ENCODE measurements around the gene LPA. TPM values are rescaled to one million over a fixed set of nuclear protein-coding genes. Genes with fewer than 3 reads are reported as not detected.
"Not testable (repeated sequence)": the region's sequence is repeated elsewhere in the genome, so short reads cannot be mapped to it uniquely, and the experiment has no call there.

The LPA gene
- total and polyA plus RNA-seq, 2 donors (not counting 1 experiment from before 2014, with no cell fraction given), result not detected

DNA sequence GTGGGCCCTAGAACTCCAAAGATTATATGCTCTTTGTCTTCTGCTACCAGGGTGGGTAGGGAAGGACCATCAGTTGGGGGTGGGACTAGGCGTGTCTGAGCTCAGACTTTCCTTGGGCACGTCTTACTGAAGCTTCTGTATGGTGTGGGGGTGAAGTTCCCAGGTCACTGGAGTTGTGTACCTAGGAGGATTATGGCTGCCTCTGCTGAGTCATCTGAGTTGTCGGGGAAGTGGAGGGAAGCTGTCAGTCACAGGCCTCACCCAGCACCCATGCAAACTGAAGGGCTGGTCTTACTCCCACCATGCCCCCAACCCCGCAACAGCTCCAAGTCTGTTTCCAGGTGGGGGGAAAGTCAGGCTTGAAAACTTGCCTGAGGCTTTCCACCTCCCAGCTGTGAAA, 90.1 kb downstream of the LPA start:
- H3K9ac ChIP-seq (ENCODE audit: low read length), result no peak overlapping the region
- H3K27ac ChIP-seq (ENCODE audit: low read length in 2 of 2), result no peak overlapping the region
- no peak overlapping the region for H2AFZ ChIP-seq (ENCODE audit: insufficient read depth, low read depth, low read length, poor library complexity, severe bottlenecking)
- no peaks in the 10 kb centered on the region for H3K4me1 ChIP-seq (ENCODE audit: control insufficient read depth in 2 of 2, insufficient read depth in 2 of 2, low read length in 2 of 2)
- ATAC-seq (ENCODE audit: low read depth) (no peak), DNase-seq (no peak)
- H4K20me1 ChIP-seq (ENCODE audit: control insufficient read depth, insufficient read depth, low read length, poor library complexity, severe bottlenecking), result no peaks in the 10 kb centered on the region
- POLR2A ChIA-PET, result no interaction called here
- Mint-ChIP-seq H3K27ac (no peak overlapping the region), H3K4me1 (no peaks in the 10 kb centered on the region), H3K9me3 (ENCODE audit: insufficient read depth) (peaks cover 5% of the 10 kb centered on the region), H3K27me3 (peaks cover 6% of the 10 kb centered on the region), H3K4me3 (no peak overlapping the region)
- no peaks in the 10 kb centered on the region for H3K36me3 ChIP-seq (replicated peaks in 1 of 2; ENCODE audit: control extremely low read depth in 1 of 2, control insufficient read depth in 1 of 2, extremely low read depth in 1 of 2, insufficient read depth in 2 of 2, low read length in 1 of 2)
- CTCF ChIA-PET, result no interaction called here
- no peak overlapping the region for H3K4me3 ChIP-seq (ENCODE audit: control extremely low read depth in 1 of 5, extremely low read depth in 1 of 5, insufficient read depth in 1 of 5, low read depth in 2 of 5, low read length in 4 of 5)
- H3K9me3 ChIP-seq (ENCODE audit: control extremely low read depth in 1 of 3, control insufficient read depth in 2 of 3, insufficient read depth in 1 of 3, low read length in 2 of 3), result peaks cover 0 to 6% (median 0%) of the 10 kb centered on the region in 3 donors
- intact Hi-C loops (cut with micrococcal nuclease), result no loop called here
- TF ChIP-seq EZH2 (IDR thresholded peaks at IDR 0.05; ENCODE audit: borderline replicate concordance, insufficient read depth, low read depth, low read length, poor library complexity, severe bottlenecking) (no peak), CTCF (IDR thresholded peaks at IDR 0.05) (no peak)
- WGBS (ENCODE audit: insufficient coverage), result 76% methylated on average over 2 of the region's 4 CpGs
- no peaks in the 10 kb centered on the region for H3K27me3 ChIP-seq (replicated peaks in 1 of 4; ENCODE audit: control extremely low read depth in 1 of 4, control insufficient read depth in 3 of 4, insufficient read depth in 4 of 4, low read length in 3 of 4)
- H3K79me2 ChIP-seq (ENCODE audit: control insufficient read depth, insufficient read depth, low read length), result no peaks in the 10 kb centered on the region
- no peak overlapping the region for H3K4me2 ChIP-seq (replicated peaks; ENCODE audit: low read depth, low read length, poor library complexity, severe bottlenecking)

- H3K4me1 ChIP-seq (ENCODE audit: control insufficient read depth in 2 of 2, insufficient read depth in 2 of 2, low read length in 2 of 2); intact Hi-C loops (cut with micrococcal nuclease); H3K27ac Mint-ChIP-seq; ATAC-seq (ENCODE audit: low read depth); POLR2A ChIA-PET; H3K27me3 ChIP-seq (replicated peaks in 1 of 4; ENCODE audit: control extremely low read depth in 1 of 4, control insufficient read depth in 3 of 4, insufficient read depth in 4 of 4, low read length in 3 of 4); H3K4me3 Mint-ChIP-seq; H2AFZ ChIP-seq (ENCODE audit: insufficient read depth, low read depth, low read length, poor library complexity, severe bottlenecking); H3K4me1 Mint-ChIP-seq; H3K9me3 ChIP-seq (ENCODE audit: control extremely low read depth in 1 of 3, control insufficient read depth in 2 of 3, insufficient read depth in 1 of 3, low read length in 2 of 3); H3K36me3 ChIP-seq (replicated peaks in 1 of 2; ENCODE audit: control extremely low read depth in 1 of 2, control insufficient read depth in 1 of 2, extremely low read depth in 1 of 2, insufficient read depth in 2 of 2, low read length in 1 of 2); H3K4me3 ChIP-seq (ENCODE audit: control extremely low read depth in 1 of 5, extremely low read depth in 1 of 5, insufficient read depth in 1 of 5, low read depth in 2 of 5, low read length in 4 of 5); H3K79me2 ChIP-seq (ENCODE audit: control insufficient read depth, insufficient read depth, low read length); H3K27ac ChIP-seq (ENCODE audit: low read length in 2 of 2); H3K9ac ChIP-seq (ENCODE audit: low read length); H4K20me1 ChIP-seq (ENCODE audit: control insufficient read depth, insufficient read depth, low read length, poor library complexity, severe bottlenecking); CTCF ChIA-PET; H3K4me2 ChIP-seq (replicated peaks; ENCODE audit: low read depth, low read length, poor library complexity, severe bottlenecking); H3K9me3 Mint-ChIP-seq (ENCODE audit: insufficient read depth); DNase-seq: not testable (repeated sequence)
- H3K27me3 Mint-ChIP-seq, result peaks cover 10% of the 10 kb centered on the region
Observed at GRCh38 chr6:160571201-160571600, 92.9 kb downstream of the LPA start.
